ENCODE results near the gene CCDC192. TPM values are rescaled to one million over a fixed set of nuclear protein-coding genes. Genes with fewer than 3 reads are reported as not detected.

The CCDC192 gene
- total and polyA plus RNA-seq, 2 donors = 0.09 to 0.11 TPM

DNA sequence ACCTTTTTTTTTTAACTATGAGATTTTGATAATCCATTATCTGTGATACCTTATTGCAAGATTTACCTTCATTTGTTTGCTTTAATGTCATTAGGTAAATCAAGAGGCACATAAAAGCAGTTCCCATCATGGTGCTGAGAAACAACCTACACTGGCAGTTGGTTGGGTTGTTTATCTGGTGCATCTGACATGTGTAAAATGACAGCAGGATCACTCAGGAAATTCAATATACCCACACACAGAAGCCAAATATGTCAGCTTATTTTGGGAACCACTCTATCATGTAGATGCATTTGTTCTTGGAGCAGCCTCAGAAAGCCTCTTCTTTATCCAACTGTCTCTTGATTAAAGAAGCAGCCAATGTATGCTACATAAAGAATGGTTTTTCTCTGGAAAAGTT, 7.8 kb upstream of the CCDC192 start:
- no peak overlapping the region for H3K4me3 ChIP-seq (ENCODE audit: low read length in 2 of 2)
- no peaks in the 10 kb centered on the region for H3K36me3 ChIP-seq (ENCODE audit: control insufficient read depth in 2 of 2, insufficient read depth in 2 of 2, low read length in 1 of 2)
- no peaks in the 10 kb centered on the region for H3K27me3 ChIP-seq (ENCODE audit: control insufficient read depth in 2 of 2, insufficient read depth in 1 of 2, low read length in 1 of 2)
- no peak for DNase-seq (ENCODE audit: low read depth in 6 of 9, low spot score in 9 of 9)
- no peaks in the 10 kb centered on the region for H3K9me3 ChIP-seq (ENCODE audit: control insufficient read depth in 2 of 2, insufficient read depth in 1 of 2, low read length in 1 of 2)
- H3K27ac ChIP-seq (ENCODE audit: low read depth in 1 of 2, low read length in 1 of 2) = no peak overlapping the region
- no peaks in the 10 kb centered on the region for H3K4me1 ChIP-seq (ENCODE audit: control insufficient read depth in 2 of 2, insufficient read depth in 2 of 2, low read length in 2 of 2)

DNA sequence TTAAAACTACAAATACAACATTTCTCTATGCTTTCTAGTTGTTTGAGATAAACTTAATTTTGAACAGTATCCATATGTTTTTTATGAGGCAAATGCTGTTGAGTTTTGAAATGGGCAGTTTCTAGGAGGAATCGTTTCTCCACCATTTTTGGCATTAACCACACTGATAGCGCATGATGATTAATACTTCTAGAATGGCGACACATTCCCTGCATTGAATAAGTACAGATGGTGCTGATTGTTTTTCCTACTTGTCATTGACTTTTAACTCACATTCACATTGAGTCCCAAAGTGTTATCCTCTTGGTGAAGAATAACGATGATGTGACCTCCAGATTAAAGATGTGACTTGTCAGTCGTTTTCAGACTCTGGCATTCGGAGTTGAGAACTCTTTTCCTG, 6.5 kb upstream of the CCDC192 start:
- Histone ChIP-seq H3K9me3 (ENCODE audit: control insufficient read depth in 2 of 2, insufficient read depth in 1 of 2, low read length in 1 of 2) (no peaks in the 10 kb centered on the region), H3K36me3 (ENCODE audit: control insufficient read depth in 2 of 2, insufficient read depth in 2 of 2, low read length in 1 of 2) (no peaks in the 10 kb centered on the region), H3K4me3 (ENCODE audit: low read length in 2 of 2) (no peak overlapping the region), H3K4me1 (ENCODE audit: control insufficient read depth in 2 of 2, insufficient read depth in 2 of 2, low read length in 2 of 2) (no peaks in the 10 kb centered on the region), H3K27ac (ENCODE audit: low read depth in 1 of 2, low read length in 1 of 2) (no peak overlapping the region), H3K27me3 (ENCODE audit: control insufficient read depth in 2 of 2, insufficient read depth in 1 of 2, low read length in 1 of 2) (no peaks in the 10 kb centered on the region)
- no peak for DNase-seq (ENCODE audit: low read depth in 6 of 9, low spot score in 9 of 9)
- WGBS = 94% methylated on average over 6 of the region's 6 CpGs

DNA sequence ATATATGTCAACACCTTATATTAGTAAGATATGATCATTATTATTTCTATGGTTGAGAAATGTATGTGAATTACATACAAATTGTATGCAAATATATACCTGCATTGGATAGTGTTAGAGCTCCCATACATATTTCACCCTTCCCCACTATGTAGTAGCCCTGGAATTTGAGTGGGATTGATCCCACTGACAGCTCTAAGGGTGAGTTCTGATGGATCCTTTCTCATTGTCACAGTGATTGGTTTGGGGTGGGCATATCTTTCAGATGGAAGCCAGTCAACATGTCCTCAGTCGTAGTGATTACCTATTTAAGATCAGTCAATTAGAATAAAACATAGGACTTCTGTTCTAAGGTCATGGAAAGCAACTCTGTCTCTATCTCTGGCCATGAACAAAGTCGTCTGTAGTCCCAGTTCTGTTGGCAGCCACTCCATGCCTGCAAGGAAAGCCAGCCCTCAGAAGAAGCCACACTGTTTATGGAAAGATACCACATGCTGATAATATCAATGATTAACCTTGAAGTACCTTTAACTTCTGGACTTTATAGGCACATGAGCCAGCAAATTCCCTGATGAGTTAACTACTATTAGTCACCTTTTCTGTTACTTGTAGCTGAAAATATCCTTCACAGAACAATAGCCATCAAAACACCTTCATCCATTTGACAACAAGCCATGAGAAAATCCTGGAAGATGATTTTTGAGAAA, 5.1 kb upstream of the CCDC192 start:
- 84% methylated on average over 2 of the region's 2 CpGs for WGBS
- no peak for DNase-seq (ENCODE audit: low read depth in 6 of 9, low spot score in 9 of 9)
- H3K27me3 ChIP-seq (ENCODE audit: control insufficient read depth in 2 of 2, insufficient read depth in 1 of 2, low read length in 1 of 2) = no peaks in the 10 kb centered on the region
- no peaks in the 10 kb centered on the region for H3K36me3 ChIP-seq (ENCODE audit: control insufficient read depth in 2 of 2, insufficient read depth in 2 of 2, low read length in 1 of 2)
- no peaks in the 10 kb centered on the region for H3K9me3 ChIP-seq (ENCODE audit: control insufficient read depth in 2 of 2, insufficient read depth in 1 of 2, low read length in 1 of 2)
- H3K27ac ChIP-seq (ENCODE audit: low read depth in 1 of 2, low read length in 1 of 2) = no peak overlapping the region
- no peak overlapping the region for H3K4me3 ChIP-seq (ENCODE audit: low read length in 2 of 2)
- H3K4me1 ChIP-seq (ENCODE audit: control insufficient read depth in 2 of 2, insufficient read depth in 2 of 2, low read length in 2 of 2) = no peaks in the 10 kb centered on the region

DNA sequence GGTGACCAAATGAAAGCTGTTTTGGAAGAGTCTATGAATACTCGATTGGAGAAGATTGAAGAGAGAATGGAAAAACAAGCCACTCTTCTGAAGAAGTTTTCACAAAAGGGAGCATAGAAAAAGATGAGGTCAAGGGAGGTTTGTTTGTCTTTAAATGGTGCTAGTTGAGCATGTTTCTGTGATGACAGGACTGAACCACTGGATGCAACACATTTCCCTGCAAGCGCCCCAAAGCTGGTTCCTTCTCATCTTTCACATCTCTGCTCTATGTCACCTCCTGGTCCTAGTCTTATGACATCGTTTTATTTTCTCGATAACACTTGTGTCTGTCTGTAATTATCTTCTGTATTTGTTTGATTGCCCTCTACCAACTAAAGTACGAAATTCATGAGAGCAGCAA, 3.8 kb upstream of the CCDC192 start:
- no peaks in the 10 kb centered on the region for H3K27me3 ChIP-seq (ENCODE audit: control insufficient read depth in 2 of 2, insufficient read depth in 1 of 2, low read length in 1 of 2)
- DNase-seq (ENCODE audit: low read depth in 6 of 9, low spot score in 9 of 9) = no peak
- no peaks in the 10 kb centered on the region for H3K9me3 ChIP-seq (ENCODE audit: control insufficient read depth in 2 of 2, insufficient read depth in 1 of 2, low read length in 1 of 2)
- H3K36me3 ChIP-seq (ENCODE audit: control insufficient read depth in 2 of 2, insufficient read depth in 2 of 2, low read length in 1 of 2) = no peaks in the 10 kb centered on the region
- H3K4me1 ChIP-seq (ENCODE audit: control insufficient read depth in 2 of 2, insufficient read depth in 2 of 2, low read length in 2 of 2) = no peaks in the 10 kb centered on the region
- WGBS = 94% methylated on average over 5 of the region's 5 CpGs
- no peak overlapping the region for H3K27ac ChIP-seq (ENCODE audit: low read depth in 1 of 2, low read length in 1 of 2)
- H3K4me3 ChIP-seq (ENCODE audit: low read length in 2 of 2) = no peak overlapping the region

DNA sequence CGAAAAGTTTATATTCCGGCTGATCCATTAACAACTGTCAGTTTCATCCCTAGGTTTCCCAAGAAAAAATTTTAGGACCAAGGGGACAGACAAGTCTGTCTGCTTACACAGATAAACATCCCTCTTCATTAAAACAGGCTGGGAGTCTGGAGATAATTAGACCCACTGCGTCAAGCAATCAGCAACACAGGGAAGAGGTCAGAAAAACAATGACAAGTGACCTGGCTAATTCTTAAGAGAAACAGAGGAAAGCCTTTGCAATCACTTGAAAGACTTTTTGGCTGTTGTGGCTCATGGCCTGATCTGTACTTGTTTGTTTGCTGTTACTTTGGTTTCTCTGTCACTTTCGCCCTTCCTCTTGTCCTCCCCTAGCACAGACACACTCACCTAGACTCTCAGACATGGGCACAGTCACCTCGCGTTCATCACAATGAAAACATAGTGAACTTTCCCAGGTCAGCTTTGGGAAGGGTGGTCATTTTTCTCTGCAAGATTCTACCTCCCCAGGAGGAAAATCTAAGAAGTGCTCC, 2.9 kb upstream of the CCDC192 start:
- no peaks in the 10 kb centered on the region for H3K27me3 ChIP-seq (ENCODE audit: control insufficient read depth in 2 of 2, insufficient read depth in 1 of 2, low read length in 1 of 2)
- 96% methylated on average over 6 of the region's 6 CpGs for WGBS
- H3K36me3 ChIP-seq (ENCODE audit: control insufficient read depth in 2 of 2, insufficient read depth in 2 of 2, low read length in 1 of 2) = no peaks in the 10 kb centered on the region
- no peak overlapping the region for H3K4me3 ChIP-seq (ENCODE audit: low read length in 2 of 2)
- H3K9me3 ChIP-seq (ENCODE audit: control insufficient read depth in 2 of 2, insufficient read depth in 1 of 2, low read length in 1 of 2) = no peaks in the 10 kb centered on the region
- no peaks in the 10 kb centered on the region for H3K4me1 ChIP-seq (ENCODE audit: control insufficient read depth in 2 of 2, insufficient read depth in 2 of 2, low read length in 2 of 2)
- no peak overlapping the region for H3K27ac ChIP-seq (ENCODE audit: low read depth in 1 of 2, low read length in 1 of 2)
- DNase-seq (ENCODE audit: low read depth in 6 of 9, low spot score in 9 of 9) = no peak

DNA sequence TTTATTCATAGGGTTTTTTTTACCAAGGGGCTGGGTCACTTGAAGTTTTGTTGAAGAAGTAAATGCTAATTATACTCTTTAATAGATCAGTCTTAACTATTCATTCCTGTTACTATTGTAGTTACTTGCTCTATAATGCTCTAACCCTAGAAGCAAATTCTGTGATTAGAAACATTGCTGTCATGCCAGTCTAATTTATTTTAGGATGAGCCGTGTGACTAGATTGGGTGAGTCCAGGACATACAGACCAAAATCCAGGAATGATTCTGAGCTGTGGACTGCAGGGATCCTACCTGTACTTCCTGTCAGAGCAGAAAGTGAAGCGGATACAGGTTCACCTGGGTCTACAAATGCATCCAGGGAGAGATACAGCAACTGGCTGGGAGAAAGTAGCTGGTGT, 757 bp upstream of the CCDC192 start:
- H3K4me3 ChIP-seq (ENCODE audit: low read length in 2 of 2) = no peak overlapping the region
- no peaks in the 10 kb centered on the region for H3K9me3 ChIP-seq (ENCODE audit: control insufficient read depth in 2 of 2, insufficient read depth in 1 of 2, low read length in 1 of 2)
- no peak overlapping the region for H3K27ac ChIP-seq (ENCODE audit: low read depth in 1 of 2, low read length in 1 of 2)
- H3K4me1 ChIP-seq (ENCODE audit: control insufficient read depth in 2 of 2, insufficient read depth in 2 of 2, low read length in 2 of 2) = no peaks in the 10 kb centered on the region
- DNase-seq (ENCODE audit: low read depth in 6 of 9, low spot score in 9 of 9) = no peak
- no peaks in the 10 kb centered on the region for H3K36me3 ChIP-seq (ENCODE audit: control insufficient read depth in 2 of 2, insufficient read depth in 2 of 2, low read length in 1 of 2)
- WGBS = 98% methylated on average over 2 of the region's 2 CpGs
- no peaks in the 10 kb centered on the region for H3K27me3 ChIP-seq (ENCODE audit: control insufficient read depth in 2 of 2, insufficient read depth in 1 of 2, low read length in 1 of 2)

DNA sequence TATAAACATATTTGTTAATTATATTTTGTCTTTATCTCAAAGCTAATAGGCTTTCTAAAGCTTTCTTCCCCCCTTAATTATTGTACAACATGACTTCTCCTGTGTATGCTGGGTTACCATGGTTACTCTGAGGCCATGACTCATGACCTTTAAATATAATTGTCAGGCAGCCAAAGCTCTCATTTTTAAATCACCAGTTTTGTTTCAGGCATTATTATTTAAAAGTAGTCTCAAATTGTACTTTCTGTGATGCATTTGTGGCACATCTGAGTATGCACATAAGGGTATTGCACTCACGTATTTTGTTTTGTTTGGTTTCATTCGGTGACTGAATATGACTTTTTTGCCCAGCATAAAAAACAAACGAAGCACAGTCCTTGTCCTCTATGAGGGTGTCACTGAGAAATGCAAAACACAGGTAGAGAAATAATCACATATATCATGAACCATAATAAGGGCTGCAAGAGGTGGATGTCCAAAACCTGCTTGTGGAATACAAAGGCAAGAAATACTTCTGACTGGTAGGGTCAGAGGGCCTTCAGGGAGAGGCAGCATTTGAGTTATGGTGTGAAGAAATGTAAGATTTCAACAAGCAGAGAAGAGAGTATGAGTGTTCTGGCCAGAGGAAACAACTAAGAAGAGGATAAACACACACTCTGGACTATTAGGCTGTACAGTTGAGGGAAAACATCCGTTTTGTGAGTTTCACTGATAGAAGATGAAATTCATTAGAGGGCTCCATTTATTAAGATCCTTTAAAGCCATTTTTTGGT, 2.1 kb downstream of the CCDC192 start:
- Histone ChIP-seq H3K4me3 (ENCODE audit: low read length in 2 of 2) (no peak overlapping the region), H3K27me3 (ENCODE audit: control insufficient read depth in 2 of 2, insufficient read depth in 1 of 2, low read length in 1 of 2) (no peaks in the 10 kb centered on the region), H3K9me3 (ENCODE audit: control insufficient read depth in 2 of 2, insufficient read depth in 1 of 2, low read length in 1 of 2) (no peaks in the 10 kb centered on the region), H3K27ac (ENCODE audit: low read depth in 1 of 2, low read length in 1 of 2) (no peak overlapping the region), H3K4me1 (ENCODE audit: control insufficient read depth in 2 of 2, insufficient read depth in 2 of 2, low read length in 2 of 2) (no peaks in the 10 kb centered on the region), H3K36me3 (ENCODE audit: control insufficient read depth in 2 of 2, insufficient read depth in 2 of 2, low read length in 1 of 2) (no peaks in the 10 kb centered on the region)
- no peak for DNase-seq (ENCODE audit: low read depth in 6 of 9, low spot score in 9 of 9)
- 92% methylated on average over 4 of the region's 4 CpGs for WGBS

DNA sequence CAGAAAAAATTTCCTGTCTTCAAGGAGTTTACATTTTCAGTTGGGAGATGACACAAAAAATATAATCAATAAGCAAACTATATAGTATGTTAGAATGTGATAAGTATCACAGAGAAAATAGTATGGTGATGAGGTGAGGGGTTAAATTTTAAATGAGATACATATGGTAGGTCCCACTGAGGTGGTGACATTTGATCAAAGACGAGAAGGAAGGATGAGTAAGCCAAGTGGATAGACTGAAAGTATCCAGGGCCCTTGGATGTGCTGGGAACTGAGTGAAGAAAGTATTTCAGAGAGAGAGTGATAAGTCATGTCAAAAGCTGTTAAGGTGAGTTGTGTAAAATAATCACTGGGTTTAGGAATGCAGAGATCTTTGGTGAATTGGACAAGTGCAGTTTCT, 3.5 kb downstream of the CCDC192 start:
- Histone ChIP-seq H3K9me3 (ENCODE audit: control insufficient read depth in 2 of 2, insufficient read depth in 1 of 2, low read length in 1 of 2) (no peaks in the 10 kb centered on the region), H3K27ac (ENCODE audit: low read depth in 1 of 2, low read length in 1 of 2) (no peak overlapping the region), H3K4me1 (ENCODE audit: control insufficient read depth in 2 of 2, insufficient read depth in 2 of 2, low read length in 2 of 2) (no peaks in the 10 kb centered on the region), H3K36me3 (ENCODE audit: control insufficient read depth in 2 of 2, insufficient read depth in 2 of 2, low read length in 1 of 2) (no peaks in the 10 kb centered on the region), H3K4me3 (ENCODE audit: low read length in 2 of 2) (no peak overlapping the region), H3K27me3 (ENCODE audit: control insufficient read depth in 2 of 2, insufficient read depth in 1 of 2, low read length in 1 of 2) (no peaks in the 10 kb centered on the region)
- DNase-seq (ENCODE audit: low read depth in 6 of 9, low spot score in 9 of 9) = no peak
- WGBS = 92% methylated on average over 1 of the region's 1 CpG

DNA sequence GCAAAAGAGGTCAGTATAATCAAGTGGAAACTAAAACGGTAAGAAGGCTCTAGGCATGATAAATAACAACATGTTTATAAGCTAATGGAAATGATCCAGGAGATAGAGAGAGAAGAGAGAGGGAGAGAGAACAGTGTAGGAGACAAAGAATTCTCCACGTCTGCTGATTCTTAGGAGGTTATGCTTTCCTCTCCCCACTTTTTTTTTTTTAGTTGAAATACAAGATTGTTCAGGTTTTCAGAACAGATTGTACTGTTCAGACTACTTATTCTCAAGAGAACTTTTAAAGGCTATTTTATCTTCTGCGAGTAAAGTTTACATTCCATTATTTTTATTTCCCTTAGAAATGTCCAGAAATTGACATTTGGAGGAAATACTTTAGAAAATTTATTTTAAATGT, 4.0 kb downstream of the CCDC192 start:
- Histone ChIP-seq H3K27me3 (ENCODE audit: control insufficient read depth in 2 of 2, insufficient read depth in 1 of 2, low read length in 1 of 2) (no peaks in the 10 kb centered on the region), H3K9me3 (ENCODE audit: control insufficient read depth in 2 of 2, insufficient read depth in 1 of 2, low read length in 1 of 2) (no peaks in the 10 kb centered on the region), H3K4me3 (ENCODE audit: low read length in 2 of 2) (no peak overlapping the region), H3K4me1 (ENCODE audit: control insufficient read depth in 2 of 2, insufficient read depth in 2 of 2, low read length in 2 of 2) (no peaks in the 10 kb centered on the region), H3K36me3 (ENCODE audit: control insufficient read depth in 2 of 2, insufficient read depth in 2 of 2, low read length in 1 of 2) (no peaks in the 10 kb centered on the region), H3K27ac (ENCODE audit: low read depth in 1 of 2, low read length in 1 of 2) (no peak overlapping the region)
- no peak for DNase-seq (ENCODE audit: low read depth in 6 of 9, low spot score in 9 of 9)
- 93% methylated on average over 3 of the region's 3 CpGs for WGBS
